ENCODE measurements around the gene CHID1. TPM values are rescaled to one million over a fixed set of nuclear protein-coding genes. Genes with fewer than 3 reads are reported as not detected.

CHID1 gene
- total RNA-seq, 4 donors from 2014 or later: 56.6 to 90.5 (median 79.8) TPM

DNA sequence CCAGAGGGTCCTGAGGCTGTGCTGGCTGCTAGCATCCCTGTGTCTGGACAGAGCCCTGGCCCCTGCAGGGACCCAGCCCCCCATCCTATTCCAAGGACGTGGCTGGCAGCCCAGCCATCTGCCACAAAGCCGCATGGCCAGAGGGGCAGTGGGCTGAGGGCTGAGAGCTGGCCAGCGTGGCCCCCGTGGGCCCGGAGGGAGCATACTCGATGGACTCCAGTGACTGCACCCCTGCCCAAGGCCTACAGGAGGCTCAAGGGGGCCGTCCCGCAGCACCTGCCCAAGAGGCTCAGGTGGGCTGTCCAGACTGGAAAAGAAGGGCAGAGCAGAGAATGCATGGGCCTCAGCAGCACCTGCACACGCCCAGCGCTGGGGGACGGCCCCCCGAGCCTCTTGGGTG is 54.8 kb downstream of the CHID1 start:
- no peak for ATAC-seq (ENCODE audit: low FRiP score)
- TF ChIP-seq, protein P1, sequence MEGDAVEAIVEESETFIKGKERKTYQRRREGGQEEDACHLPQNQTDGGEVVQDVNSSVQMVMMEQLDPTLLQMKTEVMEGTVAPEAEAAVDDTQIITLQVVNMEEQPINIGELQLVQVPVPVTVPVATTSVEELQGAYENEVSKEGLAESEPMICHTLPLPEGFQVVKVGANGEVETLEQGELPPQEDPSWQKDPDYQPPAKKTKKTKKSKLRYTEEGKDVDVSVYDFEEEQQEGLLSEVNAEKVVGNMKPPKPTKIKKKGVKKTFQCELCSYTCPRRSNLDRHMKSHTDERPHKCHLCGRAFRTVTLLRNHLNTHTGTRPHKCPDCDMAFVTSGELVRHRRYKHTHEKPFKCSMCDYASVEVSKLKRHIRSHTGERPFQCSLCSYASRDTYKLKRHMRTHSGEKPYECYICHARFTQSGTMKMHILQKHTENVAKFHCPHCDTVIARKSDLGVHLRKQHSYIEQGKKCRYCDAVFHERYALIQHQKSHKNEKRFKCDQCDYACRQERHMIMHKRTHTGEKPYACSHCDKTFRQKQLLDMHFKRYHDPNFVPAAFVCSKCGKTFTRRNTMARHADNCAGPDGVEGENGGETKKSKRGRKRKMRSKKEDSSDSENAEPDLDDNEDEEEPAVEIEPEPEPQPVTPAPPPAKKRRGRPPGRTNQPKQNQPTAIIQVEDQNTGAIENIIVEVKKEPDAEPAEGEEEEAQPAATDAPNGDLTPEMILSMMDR (IDR thresholded peaks at IDR 0.05): no peak
- DNase-seq (ENCODE audit: low spot score): no peak

DNA sequence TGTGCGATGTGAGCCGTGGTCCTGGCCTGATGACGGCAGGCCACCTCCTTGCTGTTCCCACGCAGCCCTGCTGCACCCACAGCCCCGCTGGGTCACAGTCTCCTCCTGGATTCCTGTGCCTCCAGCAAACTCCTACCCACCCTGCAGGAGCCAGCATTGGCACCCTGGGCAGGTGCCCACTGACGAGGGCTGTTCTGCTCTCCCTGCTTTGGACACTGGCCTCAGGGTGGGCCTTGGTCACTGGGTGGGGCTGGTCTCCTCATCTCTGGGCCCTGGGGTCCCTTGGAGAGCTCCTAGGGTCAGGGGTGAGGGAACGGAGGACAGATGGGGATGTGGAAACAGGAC is 55.3 kb downstream of the CHID1 start:
- ATAC-seq (ENCODE audit: low FRiP score) (no peak), DNase-seq (ENCODE audit: low spot score) (no peak)
- TF ChIP-seq, protein P1 (IDR thresholded peaks at IDR 0.05): no peak

DNA sequence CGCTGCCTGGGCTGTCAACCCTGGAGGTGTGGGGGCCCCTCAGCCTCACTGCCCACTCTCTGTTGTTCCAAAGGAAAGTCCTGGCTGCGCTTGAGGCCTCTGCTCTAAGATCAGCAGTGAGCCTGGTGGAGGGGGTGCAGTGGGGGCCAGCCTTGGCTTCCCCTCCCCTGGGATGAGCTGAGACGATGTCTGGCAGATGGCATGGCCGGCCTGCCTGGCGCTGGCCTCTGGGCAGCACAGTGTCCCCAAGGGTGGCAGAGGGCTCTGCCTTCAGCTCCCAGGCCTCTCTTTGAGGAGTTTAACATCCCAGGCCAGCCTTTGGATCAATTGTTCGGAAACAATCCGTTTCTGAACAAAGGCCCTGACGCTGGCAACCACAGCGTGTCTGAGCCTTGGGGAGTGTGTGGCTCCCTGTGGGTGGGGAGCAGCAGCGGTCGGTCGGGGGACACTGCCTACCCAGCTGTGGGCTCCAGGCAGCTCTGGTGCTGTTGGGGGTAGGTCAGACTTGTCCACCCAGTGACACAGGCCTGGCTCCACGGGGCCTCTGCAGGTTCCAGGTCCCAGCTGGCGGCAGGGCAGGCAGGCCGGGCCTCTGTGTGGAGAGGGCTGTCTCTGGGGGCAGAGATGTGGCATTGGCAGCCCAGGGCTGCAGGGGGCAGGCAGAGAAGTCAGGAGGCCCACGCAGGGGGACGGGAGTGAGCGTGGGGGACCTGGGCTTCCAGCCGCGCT is 55.8 kb downstream of the CHID1 start:
- no peak for ATAC-seq (ENCODE audit: low FRiP score)
- no peak for DNase-seq (ENCODE audit: low spot score)
- TF ChIP-seq, protein P1 (IDR thresholded peaks at IDR 0.05): no peak

DNA sequence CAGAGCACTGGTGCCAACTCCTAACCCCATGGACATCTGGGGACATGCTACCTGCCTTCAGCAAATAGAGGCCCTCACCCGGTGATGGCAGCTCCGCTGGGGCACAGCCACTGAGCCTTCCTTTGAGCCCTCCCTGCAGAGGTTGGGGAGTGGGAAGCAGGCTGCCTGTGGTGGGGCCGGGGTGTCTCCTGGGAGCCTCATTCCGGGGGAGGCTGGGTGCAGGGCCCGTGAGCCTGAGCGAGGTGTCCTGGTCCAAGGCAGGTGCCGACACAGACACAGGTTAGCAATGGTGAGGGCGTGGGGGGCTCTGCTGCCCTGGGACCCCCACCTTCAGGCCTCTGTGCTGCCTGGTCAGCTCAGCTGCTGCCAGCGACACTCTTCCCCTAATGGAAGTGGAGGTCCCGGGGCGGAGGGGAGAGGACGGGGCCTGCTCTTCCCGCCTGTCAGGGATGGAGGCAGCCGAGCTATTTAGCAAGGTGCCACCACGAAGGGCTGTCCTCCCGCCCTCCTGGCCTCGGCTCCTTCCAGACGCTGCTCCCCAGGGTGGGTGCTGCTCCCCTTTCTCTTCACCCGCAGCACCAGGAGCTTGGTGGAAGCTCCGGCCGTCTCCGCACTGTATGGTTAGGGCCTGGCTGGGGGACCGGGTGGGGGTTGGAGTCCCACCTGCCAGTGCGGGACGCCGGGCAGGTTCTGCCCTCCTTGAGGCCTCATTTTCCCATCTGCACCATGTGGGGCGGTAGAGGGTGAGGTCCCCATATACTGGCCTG is 56.7 kb downstream of the CHID1 start:
- DNase-seq (ENCODE audit: low spot score) (no peak), ATAC-seq (ENCODE audit: low FRiP score) (no peak)
- TF ChIP-seq, protein P1 (IDR thresholded peaks at IDR 0.05): no peak

DNA sequence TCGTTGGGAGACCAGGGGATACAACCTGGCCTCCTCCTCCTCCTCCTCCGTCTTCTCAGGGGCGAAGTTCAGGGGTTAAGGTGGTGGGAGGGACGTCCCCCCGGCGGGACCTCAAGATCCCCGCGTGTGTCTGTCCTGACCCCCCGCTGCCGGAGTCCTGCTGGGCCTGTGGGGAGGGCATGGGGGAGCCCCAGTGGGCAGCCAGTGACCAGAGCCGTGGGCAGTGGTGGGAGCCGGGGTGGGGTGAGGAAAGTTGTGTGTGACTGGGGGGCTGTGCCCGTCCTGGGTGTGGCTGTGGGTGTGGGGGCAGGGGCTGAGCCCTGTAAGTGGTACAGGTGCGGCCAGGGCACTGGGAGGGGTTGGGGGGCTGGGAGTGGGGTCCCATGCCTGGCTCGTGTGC is 57.8 kb downstream of the CHID1 start:
- DNase-seq (ENCODE audit: low spot score) (no peak), ATAC-seq (ENCODE audit: low FRiP score) (no peak)

DNA sequence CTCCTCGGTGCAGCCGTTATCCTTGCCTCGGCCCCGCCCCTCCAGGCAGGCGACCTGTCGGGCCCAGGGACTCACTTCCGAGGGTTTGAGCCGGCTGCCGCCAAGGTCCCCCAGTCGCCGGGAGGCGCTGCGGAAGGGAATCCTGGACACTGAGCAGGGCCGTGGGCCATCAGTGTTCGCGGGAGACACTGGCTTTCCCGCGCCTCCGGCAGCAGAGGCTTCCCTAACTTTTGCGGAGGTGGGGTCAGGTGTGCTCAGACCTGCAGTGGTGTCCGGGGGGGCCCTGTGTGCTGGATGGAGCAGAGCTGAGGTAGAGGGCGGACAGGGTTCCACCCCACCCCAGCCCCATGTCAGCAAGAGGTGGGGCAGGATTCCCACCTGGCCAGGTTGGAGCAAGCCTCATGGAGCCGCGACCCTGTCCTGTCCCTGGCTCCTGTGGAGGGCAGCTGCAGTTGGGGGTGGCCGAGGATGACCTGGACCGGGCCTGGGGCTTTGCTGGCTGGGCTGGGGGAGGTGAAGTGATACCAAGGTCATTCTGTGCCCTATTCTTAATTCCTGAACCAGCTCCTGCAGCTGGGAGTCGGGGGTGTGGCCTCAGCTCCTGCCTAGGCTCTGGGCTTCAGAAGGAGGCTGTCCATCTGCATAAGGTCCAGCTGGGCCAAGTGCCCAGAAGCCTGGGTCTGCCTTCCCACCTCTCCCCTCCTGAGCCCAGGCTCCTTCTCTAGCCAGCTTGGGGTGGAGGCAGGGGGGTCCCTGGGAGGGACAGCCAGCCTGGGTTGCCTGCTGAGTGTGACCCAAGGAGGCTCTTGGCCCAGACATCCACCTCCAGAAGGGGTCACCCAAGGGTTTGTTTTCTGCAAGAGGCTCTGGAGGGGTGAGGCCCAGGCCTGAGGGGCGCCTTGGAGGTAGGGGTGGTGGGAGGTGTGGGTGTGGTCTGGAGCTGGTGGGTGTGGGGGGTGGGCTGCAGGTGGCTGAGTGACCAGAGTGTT is 59.5 kb downstream of the CHID1 start:
- ATAC-seq (ENCODE audit: low FRiP score) (no peak), DNase-seq (ENCODE audit: low spot score) (no peak)
- TF ChIP-seq, protein P1 (IDR thresholded peaks at IDR 0.05): no peak

More for the DNA sequence above, 57.8 kb downstream of the CHID1 start:
- TF ChIP-seq, protein P1 (IDR thresholded peaks at IDR 0.05): no peak
